IPS-15b (cell line): ENCODE data around the gene JAZF1.

Experiments
- H3K27me3 ChIP-seq: one replicate; pipeline ENCODE4 v1.6.1; 2013; ENCODE audit warnings: low read length; ENCODE audit not compliant: control insufficient read depth, insufficient read depth
- H3K36me3 ChIP-seq: one replicate; pipeline ENCODE4 v1.6.1; 2013; ENCODE audit warnings: low read length; ENCODE audit not compliant: control insufficient read depth, insufficient read depth
- H3K4me1 ChIP-seq: one replicate; pipeline ENCODE4 v1.6.1; 2013; ENCODE audit warnings: mild to moderate bottlenecking, low read length; ENCODE audit not compliant: control insufficient read depth, insufficient read depth
- H3K4me3 ChIP-seq: one replicate; pipeline ENCODE4 v1.5.1; 2013; ENCODE audit warnings: low read depth, low read length
- H3K9ac ChIP-seq: one replicate; pipeline ENCODE4 v1.6.1; 2013; ENCODE audit warnings: low read depth, mild to moderate bottlenecking, low read length
- H3K9me3 ChIP-seq: one replicate; pipeline ENCODE4 v1.6.1; 2013; ENCODE audit warnings: mild to moderate bottlenecking, low read length; ENCODE audit not compliant: control insufficient read depth, insufficient read depth

The JAZF1 gene

DNA sequence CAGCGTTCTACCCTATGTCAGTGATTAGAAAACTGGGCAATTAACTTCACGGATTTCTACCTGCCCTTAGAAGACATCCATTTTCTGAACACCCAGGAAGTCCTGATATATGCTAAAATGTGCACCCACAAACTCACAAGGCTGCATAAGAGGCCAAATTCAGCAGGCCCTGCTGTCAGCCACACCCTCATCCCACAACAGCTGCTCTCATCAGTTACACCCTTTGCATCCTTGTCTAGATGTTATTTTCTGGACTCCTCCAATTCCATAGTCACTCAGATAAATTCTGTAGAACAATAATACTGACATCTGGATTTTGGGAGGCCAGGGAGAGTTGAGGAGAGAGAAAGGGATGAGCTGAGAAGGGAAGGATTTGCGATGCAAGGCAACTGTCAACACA, 231.7 kb downstream of the JAZF1 start:
- Histone ChIP-seq H3K4me3 (no peak overlapping the region), H3K36me3 (no peaks in the 10 kb centered on the region), H3K9ac (no peak overlapping the region), H3K9me3 (no peaks in the 10 kb centered on the region), H3K4me1 (no peaks in the 10 kb centered on the region), H3K27me3 (no peaks in the 10 kb centered on the region)

DNA sequence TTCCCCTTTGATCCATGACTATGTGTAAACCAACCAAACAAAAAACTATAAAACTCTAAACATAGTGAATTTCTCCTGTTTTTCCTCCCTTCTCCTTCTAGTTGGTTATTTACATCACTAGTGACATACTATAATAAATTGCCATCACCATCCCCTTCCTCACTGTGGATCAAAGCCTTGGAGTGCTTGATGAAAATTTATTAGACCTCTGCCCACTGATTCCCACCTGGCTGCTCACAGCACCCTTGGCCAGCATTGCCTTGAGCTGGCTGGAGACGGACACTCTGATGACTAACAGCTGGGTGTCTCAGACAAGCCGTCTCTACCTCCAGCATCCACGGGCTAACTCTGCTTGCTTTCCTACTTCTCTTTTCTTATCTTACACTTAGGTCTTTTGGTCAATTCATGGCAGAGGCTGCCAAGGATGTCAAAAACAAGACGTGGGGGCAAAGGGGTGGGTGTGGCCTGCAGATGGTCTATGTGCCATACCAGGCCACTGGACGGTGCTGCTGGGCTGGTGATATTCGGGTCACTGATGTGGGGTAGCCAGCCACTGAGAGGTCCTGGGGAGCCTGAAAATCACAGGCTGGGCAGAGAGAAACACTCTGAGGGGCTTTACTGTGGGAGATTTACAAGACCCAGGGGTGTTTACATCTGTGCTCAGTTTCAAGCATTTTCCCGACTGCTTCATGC, 232.9 kb downstream of the JAZF1 start:
- Histone ChIP-seq H3K27me3 (no peaks in the 10 kb centered on the region), H3K36me3 (no peaks in the 10 kb centered on the region), H3K4me1 (no peaks in the 10 kb centered on the region), H3K4me3 (no peak overlapping the region), H3K9ac (no peak overlapping the region), H3K9me3 (no peaks in the 10 kb centered on the region)

DNA sequence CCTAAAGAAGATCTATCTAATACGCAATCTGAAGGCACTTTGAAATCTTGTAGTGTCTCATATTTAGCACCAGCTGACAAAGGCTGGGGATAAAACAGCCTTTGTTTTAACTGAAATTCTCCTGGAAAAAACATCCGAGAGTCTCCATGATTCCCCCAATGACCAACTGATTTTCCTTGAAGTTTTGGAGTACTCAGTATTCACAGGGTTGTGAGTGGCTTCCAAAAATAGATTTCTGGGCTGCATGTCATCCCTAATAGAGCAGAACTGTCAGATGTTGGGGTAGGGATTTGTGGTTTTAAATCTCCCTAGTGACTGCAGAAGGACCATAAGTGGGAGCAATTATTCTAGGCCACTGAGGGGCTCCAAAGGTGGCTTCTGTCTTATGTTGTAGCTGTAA, 234.2 kb downstream of the JAZF1 start:
- H3K4me3 ChIP-seq, result no peak overlapping the region
- no peaks in the 10 kb centered on the region for H3K9me3 ChIP-seq
- no peaks in the 10 kb centered on the region for H3K4me1 ChIP-seq
- H3K9ac ChIP-seq, result no peak overlapping the region
- no peaks in the 10 kb centered on the region for H3K36me3 ChIP-seq
- no peaks in the 10 kb centered on the region for H3K27me3 ChIP-seq

DNA sequence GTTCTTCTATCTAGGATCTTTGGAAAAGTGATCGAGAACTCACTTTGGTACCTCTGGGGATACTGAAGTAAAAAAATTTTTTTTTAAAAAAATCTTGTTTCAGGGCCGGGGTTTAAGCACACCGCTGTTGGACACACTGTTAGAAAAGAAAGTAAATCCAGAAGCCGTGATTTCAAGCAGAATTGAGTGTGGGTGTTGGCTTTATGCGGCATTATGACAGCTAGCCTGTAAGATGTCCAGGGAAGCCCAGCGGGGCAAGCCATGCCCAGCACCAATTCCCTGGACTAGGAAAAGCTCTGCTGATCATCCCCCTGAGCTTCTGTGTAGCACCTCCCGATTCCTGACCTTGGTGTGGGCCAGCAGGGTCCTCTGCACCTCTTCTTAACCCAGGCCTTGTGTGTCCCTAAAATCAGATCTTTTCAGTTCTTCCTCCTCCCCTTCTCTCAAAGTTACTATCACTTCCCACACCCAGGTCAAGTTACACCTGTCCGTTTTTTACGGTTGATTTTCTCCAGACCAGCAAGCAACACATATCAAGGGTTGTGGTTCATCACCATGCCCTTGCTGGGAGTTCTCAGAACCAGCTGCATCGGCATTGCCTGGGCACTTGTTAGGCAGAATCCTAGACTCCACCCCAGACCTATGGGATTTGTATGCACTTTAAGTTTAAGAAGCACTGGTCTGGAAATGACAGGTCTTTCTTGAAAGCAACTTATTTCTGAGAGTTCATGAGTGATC, 235.4 kb downstream of the JAZF1 start:
- Histone ChIP-seq H3K27me3 (no peaks in the 10 kb centered on the region), H3K9me3 (no peaks in the 10 kb centered on the region), H3K4me3 (no peak overlapping the region), H3K9ac (no peak overlapping the region), H3K4me1 (no peaks in the 10 kb centered on the region), H3K36me3 (no peaks in the 10 kb centered on the region)

DNA sequence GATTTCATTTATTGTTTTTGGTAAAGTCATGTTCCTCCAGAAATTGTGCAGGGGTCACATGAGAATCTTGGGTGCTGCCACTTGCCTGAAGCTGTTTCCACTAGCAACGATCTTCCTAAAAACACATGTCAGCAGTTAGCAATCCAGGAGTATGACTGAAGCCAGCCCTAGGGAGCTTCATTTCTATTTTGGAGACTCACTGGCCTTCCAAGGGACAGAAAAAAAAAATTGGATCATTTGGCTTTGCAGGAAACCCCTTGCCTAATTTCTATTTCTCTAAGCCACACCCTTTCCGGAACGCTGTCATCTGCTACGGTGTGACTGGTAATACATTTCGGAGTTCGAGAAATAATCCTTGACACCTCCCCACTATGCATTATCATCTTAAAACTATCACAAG, 236.0 kb downstream of the JAZF1 start:
- Histone ChIP-seq H3K27me3 (no peaks in the 10 kb centered on the region), H3K9me3 (no peaks in the 10 kb centered on the region), H3K4me1 (no peaks in the 10 kb centered on the region), H3K9ac (no peak overlapping the region), H3K4me3 (no peak overlapping the region), H3K36me3 (no peaks in the 10 kb centered on the region)

DNA sequence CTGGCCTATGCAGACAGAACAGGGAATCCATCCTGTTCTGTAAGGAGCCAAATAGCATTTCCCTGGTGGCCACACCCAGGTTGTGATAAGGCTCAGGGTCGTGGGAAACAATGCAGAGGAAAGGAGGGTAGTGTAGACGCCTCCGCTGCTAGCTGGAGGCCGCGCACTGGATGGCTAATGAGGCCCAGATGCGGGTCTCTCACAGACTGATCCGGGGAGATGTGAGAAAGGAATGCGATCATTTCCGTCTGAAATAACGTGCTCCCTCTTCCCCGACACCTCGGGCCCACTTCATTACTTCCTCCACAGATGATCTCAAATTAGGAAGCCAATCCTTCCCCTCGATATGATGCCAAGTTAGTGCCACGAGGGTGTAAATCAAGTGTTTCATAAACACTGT, 237.4 kb downstream of the JAZF1 start:
- Histone ChIP-seq H3K9me3 (no peaks in the 10 kb centered on the region), H3K36me3 (no peaks in the 10 kb centered on the region), H3K9ac (no peak overlapping the region), H3K27me3 (no peaks in the 10 kb centered on the region), H3K4me3 (no peak overlapping the region), H3K4me1 (no peaks in the 10 kb centered on the region)

DNA sequence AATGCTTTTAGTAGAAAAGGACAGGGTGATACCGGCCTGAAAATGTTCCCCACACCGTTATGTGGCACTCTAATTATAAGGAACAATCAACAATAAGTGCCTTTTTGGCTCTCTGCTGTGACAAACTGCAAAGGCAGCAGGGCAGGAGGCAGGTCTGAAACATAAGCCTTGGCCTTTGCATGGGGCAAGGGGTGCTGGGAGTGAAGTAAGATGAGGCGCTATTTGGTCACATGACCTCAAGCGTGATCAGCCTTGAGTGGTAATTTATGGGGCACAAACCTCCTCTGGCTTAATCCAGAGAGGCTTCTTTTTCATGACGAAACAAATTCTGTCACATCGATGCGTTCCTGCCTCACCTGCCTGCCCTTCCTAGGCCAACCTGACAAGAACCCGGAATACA, 237.9 kb downstream of the JAZF1 start:
- no peaks in the 10 kb centered on the region for H3K4me1 ChIP-seq
- H3K4me3 ChIP-seq, result no peak overlapping the region
- no peaks in the 10 kb centered on the region for H3K36me3 ChIP-seq
- H3K27me3 ChIP-seq, result no peaks in the 10 kb centered on the region
- H3K9ac ChIP-seq, result no peak overlapping the region
- no peaks in the 10 kb centered on the region for H3K9me3 ChIP-seq

DNA sequence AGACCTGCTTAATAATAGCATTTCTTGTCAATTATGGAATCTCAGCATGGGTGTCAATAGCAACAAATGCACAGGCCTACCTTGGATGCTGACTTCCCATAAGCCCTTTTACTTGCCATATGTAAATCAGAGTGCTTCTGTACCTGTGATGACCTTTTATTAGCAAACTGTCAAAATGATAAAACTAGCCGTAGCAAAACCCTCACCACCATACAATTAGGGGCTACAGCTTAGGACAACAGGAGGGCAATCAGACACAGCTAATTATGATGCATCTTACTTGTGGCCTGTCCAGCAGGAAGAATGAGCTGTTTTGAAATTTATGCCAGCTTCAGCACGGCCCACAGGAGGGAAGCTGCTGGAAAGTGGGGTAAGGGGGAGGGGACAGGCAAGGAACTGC, 239.1 kb downstream of the JAZF1 start:
- Histone ChIP-seq H3K9me3 (no peaks in the 10 kb centered on the region), H3K9ac (no peak overlapping the region), H3K36me3 (no peaks in the 10 kb centered on the region), H3K27me3 (no peaks in the 10 kb centered on the region), H3K4me3 (no peak overlapping the region), H3K4me1 (no peaks in the 10 kb centered on the region)

DNA sequence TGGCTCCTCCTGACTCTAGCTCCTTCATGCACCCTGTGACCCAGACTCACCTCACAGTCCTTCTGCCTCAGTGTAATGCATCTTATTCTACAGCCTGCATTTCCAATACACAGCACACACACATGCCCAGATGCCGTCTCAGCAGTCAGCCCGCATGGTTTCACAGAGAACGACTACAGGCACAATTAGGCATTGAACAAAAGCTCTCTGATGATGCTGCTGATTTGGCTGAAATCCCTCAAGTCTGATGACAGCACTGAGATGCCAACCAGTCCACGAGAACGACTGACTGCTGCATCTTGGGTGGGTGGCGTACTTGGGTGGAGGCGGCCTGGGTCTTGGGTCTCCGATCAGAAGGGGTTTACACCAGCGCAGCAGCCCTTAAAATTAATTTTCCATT, 240.3 kb downstream of the JAZF1 start:
- H3K27me3 ChIP-seq, result no peaks in the 10 kb centered on the region
- no peaks in the 10 kb centered on the region for H3K36me3 ChIP-seq
- H3K9me3 ChIP-seq, result no peaks in the 10 kb centered on the region
- no peaks in the 10 kb centered on the region for H3K4me1 ChIP-seq
- no peak overlapping the region for H3K9ac ChIP-seq
- no peak overlapping the region for H3K4me3 ChIP-seq

DNA sequence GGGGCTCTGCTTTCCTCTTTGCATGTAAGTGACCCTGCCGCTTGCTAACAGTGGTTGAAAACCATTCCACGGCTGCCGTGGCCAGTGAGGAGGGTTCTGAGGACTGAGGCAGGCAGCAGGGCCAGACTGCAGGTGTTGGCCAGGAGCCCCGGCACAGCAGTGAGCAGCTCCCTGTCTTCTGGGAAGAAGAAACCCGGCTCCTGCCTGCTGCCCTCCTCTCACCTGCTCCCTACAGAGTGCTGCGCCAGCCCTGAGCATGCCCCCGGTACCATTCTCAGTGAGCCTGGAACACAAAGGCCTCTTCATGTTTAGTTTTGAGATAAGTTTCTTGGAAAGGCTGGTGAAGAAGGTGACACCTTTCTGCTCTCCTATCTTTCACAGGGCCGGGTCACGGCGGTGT, 240.7 kb downstream of the JAZF1 start:
- Histone ChIP-seq H3K9me3 (no peaks in the 10 kb centered on the region), H3K4me3 (no peak overlapping the region), H3K36me3 (no peaks in the 10 kb centered on the region), H3K27me3 (no peaks in the 10 kb centered on the region), H3K4me1 (no peaks in the 10 kb centered on the region), H3K9ac (no peak overlapping the region)

DNA sequence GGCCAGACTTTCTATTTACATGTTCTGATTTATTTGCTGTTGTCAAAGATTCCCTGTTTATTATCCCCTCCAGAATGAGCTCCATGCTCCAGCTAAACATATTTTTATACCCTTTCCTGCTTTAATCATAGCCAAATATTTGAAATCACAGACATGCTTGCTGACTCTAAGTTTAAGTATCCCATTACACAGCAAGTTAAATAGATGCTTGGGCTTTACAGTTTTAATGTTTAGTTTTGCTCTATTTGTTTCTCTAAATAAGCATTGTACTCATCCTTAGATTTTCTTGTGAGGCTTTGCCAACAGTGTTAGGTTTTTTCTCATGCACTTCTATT, 243.9 kb downstream of the JAZF1 start:
- H3K4me1 ChIP-seq, result peaks cover 5% of the 10 kb centered on the region
- H3K4me3 ChIP-seq, result no peak overlapping the region
- no peaks in the 10 kb centered on the region for H3K27me3 ChIP-seq
- H3K9ac ChIP-seq, result no peak overlapping the region
- no peaks in the 10 kb centered on the region for H3K36me3 ChIP-seq
- no peaks in the 10 kb centered on the region for H3K9me3 ChIP-seq

DNA sequence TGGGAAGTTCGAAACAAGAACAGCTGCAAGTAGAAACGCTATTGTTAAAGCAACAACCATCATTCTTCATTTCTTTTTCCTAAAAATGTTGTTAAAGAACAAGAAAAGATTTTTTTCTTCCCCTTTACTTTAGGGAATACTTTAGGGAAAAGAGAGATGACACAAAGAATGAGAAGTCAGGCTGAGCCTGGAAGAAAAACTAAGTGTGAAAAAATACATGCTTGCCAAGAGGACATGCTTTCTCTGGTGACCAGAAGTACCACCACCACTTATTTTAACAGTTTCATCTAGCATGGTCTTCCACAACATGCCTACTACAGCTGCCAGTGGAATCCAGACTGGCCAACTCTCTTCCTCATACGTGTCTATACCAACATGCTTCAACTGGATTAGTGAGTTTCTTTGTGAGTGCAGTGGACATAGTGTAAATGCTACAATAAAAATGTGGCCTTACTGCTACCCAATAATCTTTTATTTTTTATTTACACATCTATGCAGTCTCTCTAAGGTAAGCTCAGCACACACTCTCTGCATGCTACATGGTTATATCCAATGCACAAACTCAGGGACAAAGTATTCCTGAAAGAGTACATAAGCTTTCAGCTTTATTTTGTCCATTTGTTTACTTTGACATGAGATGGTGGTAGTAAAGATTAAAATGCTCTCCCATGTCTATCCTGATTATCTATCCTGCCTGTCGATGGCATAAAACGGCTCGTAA, 244.4 kb downstream of the JAZF1 start:
- Histone ChIP-seq H3K36me3 (no peaks in the 10 kb centered on the region), H3K4me1 (peaks cover 5% of the 10 kb centered on the region), H3K9me3 (no peaks in the 10 kb centered on the region), H3K27me3 (no peaks in the 10 kb centered on the region), H3K4me3 (no peak overlapping the region), H3K9ac (no peak overlapping the region)
